Fibroblast of gingiva (primary cell): Measurements from ENCODE around the gene VEPH1.

Source experiments
- DNase-seq: peaks from one replicate; pipeline ENCODE4 v3.0.0-alpha.2; 2011; ENCODE audit warnings: low read depth

Gene VEPH1

GRCh38 chr3:157305392-157305791, 197.8 kb downstream of the VEPH1 start:
- peak; percentile 44 for DNase-seq

- no peak for DNase-seq
Observed at GRCh38 chr3:157301755-157302154, 201.5 kb downstream of the VEPH1 start.

- no peak for DNase-seq
Observed at GRCh38 chr3:157300981-157301663, 202.1 kb downstream of the VEPH1 start.

GRCh38 chr3:157300094-157300493, 203.1 kb downstream of the VEPH1 start:
- peak; percentile 57 for DNase-seq

GRCh38 chr3:157297328-157297915, 205.8 kb downstream of the VEPH1 start:
- no peak for DNase-seq

- DNase-seq: no peak
Observed at GRCh38 chr3:157294953-157295352, 208.3 kb downstream of the VEPH1 start.

- no peak for DNase-seq
Observed at GRCh38 chr3:157294491-157294890, 208.7 kb downstream of the VEPH1 start.

- DNase-seq: peak; percentile 98
Observed at GRCh38 chr3:157290766-157291165, 212.4 kb downstream of the VEPH1 start.

- no peak for DNase-seq
Observed at GRCh38 chr3:157285966-157286365, 217.2 kb downstream of the VEPH1 start.

- DNase-seq: no peak
Observed at GRCh38 chr3:157285141-157285540, 218.1 kb downstream of the VEPH1 start.

- DNase-seq: no peak
Observed at GRCh38 chr3:157284688-157285087, 218.5 kb downstream of the VEPH1 start.

GRCh38 chr3:157282261-157283191, 220.7 kb downstream of the VEPH1 start:
- peak; percentile 97 for DNase-seq

- DNase-seq: peak; percentile 45
Observed at GRCh38 chr3:157280786-157281185, 222.4 kb downstream of the VEPH1 start.

GRCh38 chr3:157280354-157280753, 222.9 kb downstream of the VEPH1 start:
- no peak for DNase-seq

- no peak for DNase-seq
Observed at GRCh38 chr3:157279237-157279636, 224.0 kb downstream of the VEPH1 start.

GRCh38 chr3:157276801-157277200, 226.4 kb downstream of the VEPH1 start:
- DNase-seq: no peak

GRCh38 chr3:157275832-157276231, 227.4 kb downstream of the VEPH1 start:
- no peak for DNase-seq

GRCh38 chr3:157274644-157275137, 228.5 kb downstream of the VEPH1 start:
- DNase-seq: no peak

- DNase-seq: no peak
Observed at GRCh38 chr3:157271283-157271882, 231.8 kb downstream of the VEPH1 start.

- no peak for DNase-seq
Observed at GRCh38 chr3:157268026-157268425, 235.2 kb downstream of the VEPH1 start.

GRCh38 chr3:157265931-157266330, 237.3 kb downstream of the VEPH1 start:
- no peak for DNase-seq

- DNase-seq: no peak
Observed at GRCh38 chr3:157263027-157263426, 240.2 kb downstream of the VEPH1 start.
